A673 (cell line): Measurements from ENCODE around the gene EZR. TPM values are rescaled to one million over a fixed set of nuclear protein-coding genes. Genes with fewer than 3 reads are reported as not detected.

Experiments used
- BruUV-seq: library from RNA; stranded (reverse); fragments of 400-500 nt; replicated peaks from 2 replicates; lab custom pipeline; 2021; lab: Mats Ljungman, UMichigan
- CTCF ChIA-PET: fragments of 300-600 bp; sonication (Branson Sonifier 250); formaldehyde crosslinking; loops from one replicate; lab custom pipeline; 2022; ENCODE audit warnings: antibody characterized with exemption; lab: Charles Lee
- POLR2A ChIA-PET: fragments of 300-600 bp; sonication (Branson Sonifier 250); formaldehyde crosslinking; loops from one replicate; lab custom pipeline; 2022; ENCODE audit warnings: antibody characterized with exemption; ENCODE audit not compliant: low non-redundant PET; lab: Charles Lee
- DNase-seq: peaks from one replicate; pipeline ENCODE4 v3.0.0-alpha.2; 2015; ENCODE audit warnings: low spot score
- H3K27ac ChIP-seq: fragments of 200-600 bp; sonication (generic); 2 replicates; pipeline ENCODE4 v1.5.1; 2016; ENCODE audit warnings: mixed run types, low read depth, mild to moderate bottlenecking, mixed read lengths, antibody characterized with exemption, low read length; ENCODE audit not compliant: poor library complexity, severe bottlenecking
- H3K27me3 ChIP-seq: fragments of 200-600 bp; sonication (generic); replicated peaks from 2 replicates; pipeline ENCODE4 v1.6.1; 2017; ENCODE audit warnings: mixed run types, low read depth, mild to moderate bottlenecking, mixed read lengths, antibody characterized with exemption, low read length; ENCODE audit not compliant: insufficient read depth, poor library complexity
- H3K36me3 ChIP-seq: fragments of 200-600 bp; sonication (generic); 2 replicates; pipeline ENCODE4 v1.6.1; 2016; ENCODE audit warnings: mixed run types, mild to moderate bottlenecking, mixed read lengths, antibody characterized with exemption, low read length; ENCODE audit not compliant: insufficient read depth, poor library complexity, severe bottlenecking
- H3K4me1 ChIP-seq: fragments of 200-600 bp; sonication (generic); 2 replicates; pipeline ENCODE4 v1.6.1; 2017; ENCODE audit warnings: mixed run types, mild to moderate bottlenecking, mixed read lengths, antibody characterized with exemption, low read length; ENCODE audit not compliant: insufficient read depth, poor library complexity, severe bottlenecking
- H3K4me3 ChIP-seq: fragments of 200-600 bp; sonication (generic); 2 replicates; pipeline ENCODE4 v1.5.1; 2016; ENCODE audit warnings: low read depth, mixed run types, mild to moderate bottlenecking, mixed read lengths, low read length; ENCODE audit not compliant: poor library complexity, severe bottlenecking
- H3K9me3 ChIP-seq: fragments of 200-600 bp; sonication (generic); 2 replicates; pipeline ENCODE4 v1.6.1; 2016; ENCODE audit warnings: mixed run types, low read depth, mild to moderate bottlenecking, mixed read lengths, antibody characterized with exemption, low read length; ENCODE audit not compliant: poor library complexity, severe bottlenecking
- CTCF ChIP-seq: fragments of 300-800, 200-600 bp; sonication (generic); conservative IDR thresholded peaks from 2 replicates; pipeline ENCODE4 v1.5.1; 2017; ENCODE audit warnings: low read depth, mild to moderate bottlenecking, antibody characterized with exemption, low read length, moderate library complexity, mixed read lengths
- EZH2 ChIP-seq: fragments of 200-600 bp; sonication (generic); IDR thresholded peaks from 2 replicates; pipeline ENCODE4 v1.6.1; 2017; ENCODE audit warnings: borderline replicate concordance, low read depth, mild to moderate bottlenecking, mixed read lengths, antibody characterized with exemption, low read length; ENCODE audit not compliant: poor library complexity, severe bottlenecking
- intact Hi-C: fragments of 100-400 bp; cut with micrococcal nuclease; formaldehyde crosslinking; loops from one replicate; pipeline ENCODE4 v1.10.0; 2022; ENCODE audit not compliant: unreplicated experiment
- total RNA-seq: library from RNA; stranded (reverse); gene quantifications from 2 replicates; pipeline ENCODE4 v1.2.3, GENCODE V29; 2021

EZR gene
- total RNA-seq, 1 experiment from 2014 or later = 144 TPM

GRCh38 chr6:158758941-158759479 is 60.2 kb downstream of the EZR start:
- H3K4me1 ChIP-seq = peaks cover 2% of the 10 kb centered on the region
- TF ChIP-seq EZH2 (no peak), CTCF (no peak)
- no peaks in the 10 kb centered on the region for H3K36me3 ChIP-seq
- BruUV-seq = no TSS peak
- CTCF ChIA-PET = interaction anchor here (1.0 kb wide), 1 partner anchor 41 kb away, joined by 3 read pairs; no protein-coding TSS in a partner anchor
- H3K27me3 ChIP-seq = no peaks in the 10 kb centered on the region
- DNase-seq = no peak
- H3K27ac ChIP-seq = no peak overlapping the region
- no peaks in the 10 kb centered on the region for H3K9me3 ChIP-seq
- no peak overlapping the region for H3K4me3 ChIP-seq
- intact Hi-C loops = no loop called here
- POLR2A ChIA-PET = no interaction called here

- Histone ChIP-seq H3K4me1 (peaks cover 8% of the 10 kb centered on the region), H3K27me3 (no peaks in the 10 kb centered on the region), H3K36me3 (no peaks in the 10 kb centered on the region), H3K4me3 (no peak overlapping the region), H3K27ac (no peak overlapping the region), H3K9me3 (no peaks in the 10 kb centered on the region)
- BruUV-seq = no TSS peak
- CTCF ChIA-PET = no interaction called here
- TF ChIP-seq CTCF (no peak), EZH2 (no peak)
- intact Hi-C loops = no loop called here
- no peak for DNase-seq
- POLR2A ChIA-PET = no interaction called here
These were observed 60.7 kb downstream of the EZR start for GRCh38 chr6:158758451-158758860.

GRCh38 chr6:158757753-158758090 is 61.4 kb downstream of the EZR start:
- no peak for DNase-seq
- H3K9me3 ChIP-seq = no peaks in the 10 kb centered on the region
- ChIA-PET POLR2A (no interaction called here), CTCF (no interaction called here)
- no peaks in the 10 kb centered on the region for H3K36me3 ChIP-seq
- intact Hi-C loops = no loop called here
- no peaks in the 10 kb centered on the region for H3K27me3 ChIP-seq
- no peak overlapping the region for H3K4me3 ChIP-seq
- no peak overlapping the region for H3K27ac ChIP-seq
- BruUV-seq = no TSS peak
- TF ChIP-seq EZH2 (no peak), CTCF (no peak)
- peaks cover 14% of the 10 kb centered on the region for H3K4me1 ChIP-seq
